Measurements from ENCODE around the gene VLDLR.

DNA sequence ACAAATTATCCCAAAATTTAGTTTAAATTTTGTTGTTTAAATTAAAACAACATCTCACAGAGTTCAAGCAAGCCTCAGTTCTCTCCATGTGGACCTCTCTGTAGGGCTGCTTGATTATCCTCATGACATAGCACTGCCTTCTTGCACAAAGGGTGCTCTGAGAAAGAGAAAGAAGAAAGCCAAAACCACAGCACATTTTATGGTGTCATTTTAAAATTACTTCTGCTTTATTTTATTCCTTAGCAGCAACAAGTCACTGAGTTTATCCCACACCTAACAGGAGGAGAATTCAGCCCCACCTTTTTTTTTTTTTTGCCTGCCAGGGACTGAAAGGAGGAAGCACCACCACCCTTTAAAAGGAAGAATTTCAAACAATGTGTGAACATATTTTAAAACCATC, 82.9 kb downstream of the VLDLR start:
- TF ChIP-seq, protein P1, sequence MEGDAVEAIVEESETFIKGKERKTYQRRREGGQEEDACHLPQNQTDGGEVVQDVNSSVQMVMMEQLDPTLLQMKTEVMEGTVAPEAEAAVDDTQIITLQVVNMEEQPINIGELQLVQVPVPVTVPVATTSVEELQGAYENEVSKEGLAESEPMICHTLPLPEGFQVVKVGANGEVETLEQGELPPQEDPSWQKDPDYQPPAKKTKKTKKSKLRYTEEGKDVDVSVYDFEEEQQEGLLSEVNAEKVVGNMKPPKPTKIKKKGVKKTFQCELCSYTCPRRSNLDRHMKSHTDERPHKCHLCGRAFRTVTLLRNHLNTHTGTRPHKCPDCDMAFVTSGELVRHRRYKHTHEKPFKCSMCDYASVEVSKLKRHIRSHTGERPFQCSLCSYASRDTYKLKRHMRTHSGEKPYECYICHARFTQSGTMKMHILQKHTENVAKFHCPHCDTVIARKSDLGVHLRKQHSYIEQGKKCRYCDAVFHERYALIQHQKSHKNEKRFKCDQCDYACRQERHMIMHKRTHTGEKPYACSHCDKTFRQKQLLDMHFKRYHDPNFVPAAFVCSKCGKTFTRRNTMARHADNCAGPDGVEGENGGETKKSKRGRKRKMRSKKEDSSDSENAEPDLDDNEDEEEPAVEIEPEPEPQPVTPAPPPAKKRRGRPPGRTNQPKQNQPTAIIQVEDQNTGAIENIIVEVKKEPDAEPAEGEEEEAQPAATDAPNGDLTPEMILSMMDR (conservative IDR thresholded peaks at IDR 0.05 in 1 of 2, IDR thresholded peaks at IDR 0.05 in 1 of 2; ENCODE audit: extremely low read depth in 1 of 2, insufficient read depth in 1 of 2, low read depth in 1 of 2, low read length in 2 of 2): no peak
- TF ChIP-seq EZH2 (IDR thresholded peaks at IDR 0.05; ENCODE audit: borderline replicate concordance, low read length): no peak

All from mammary epithelial cell (primary cell).